GM18520 (cell line): ENCODE results near the gene JTB.

Experiments
- ATAC-seq: cut with Tn5 transposase; IDR thresholded peaks from one replicate; pipeline ENCODE4 v1.9.1; 2021; ENCODE audit not compliant: unreplicated experiment

JTB gene

DNA sequence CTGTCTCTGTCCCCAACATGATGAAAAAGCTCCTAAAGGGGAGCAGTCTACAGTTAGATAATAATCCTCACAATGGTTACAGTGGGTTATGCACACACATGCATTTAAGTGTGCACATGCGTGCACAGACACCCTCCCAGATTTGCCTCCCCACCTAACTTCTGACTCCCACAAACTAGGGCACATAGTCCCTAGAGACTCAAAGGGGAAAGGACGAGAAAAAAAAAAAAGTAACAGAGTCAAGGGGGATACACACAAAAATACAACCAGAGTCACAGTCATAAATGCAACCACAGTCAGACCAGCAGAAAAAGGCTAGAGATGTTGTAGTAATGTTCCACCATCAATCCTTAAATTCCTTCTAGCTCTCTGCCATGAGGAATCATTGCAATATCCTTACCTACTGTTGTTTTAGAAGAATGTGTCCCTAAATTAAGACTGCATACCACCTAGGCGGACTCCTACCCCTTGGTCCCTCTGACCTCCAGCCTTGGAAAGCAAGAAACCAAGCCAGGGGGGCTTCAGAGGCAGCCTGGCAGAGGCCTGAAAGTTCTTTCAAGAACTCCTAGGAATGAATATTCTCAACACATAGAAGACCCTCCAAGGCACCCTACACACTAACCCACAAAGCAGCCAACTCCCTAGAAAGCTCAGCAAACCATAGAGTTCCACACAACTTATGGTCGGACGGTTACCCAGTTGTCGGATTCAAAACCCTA lies 20.3 kb downstream of the JTB start:
- no peak for ATAC-seq

DNA sequence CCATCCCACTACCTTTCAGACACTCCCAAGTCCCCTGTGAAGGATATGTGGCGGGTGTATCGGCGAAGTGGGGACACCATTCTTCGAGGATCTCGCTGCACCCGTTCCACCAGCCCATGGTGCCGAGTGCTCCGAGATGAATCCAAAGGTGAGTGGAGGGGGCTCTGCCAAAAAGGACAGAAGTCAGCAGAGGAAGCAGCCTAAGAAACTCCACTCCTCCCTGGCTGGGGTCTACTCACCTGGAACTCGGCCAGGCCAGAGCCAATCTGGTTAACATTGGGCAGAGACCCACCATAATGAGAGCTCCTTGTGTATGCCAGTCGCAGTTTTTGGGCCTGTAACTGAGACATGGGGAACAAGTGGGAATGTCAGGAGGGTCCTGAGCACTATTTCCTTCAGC lies 22.6 kb downstream of the JTB start:
- ATAC-seq, result no peak

DNA sequence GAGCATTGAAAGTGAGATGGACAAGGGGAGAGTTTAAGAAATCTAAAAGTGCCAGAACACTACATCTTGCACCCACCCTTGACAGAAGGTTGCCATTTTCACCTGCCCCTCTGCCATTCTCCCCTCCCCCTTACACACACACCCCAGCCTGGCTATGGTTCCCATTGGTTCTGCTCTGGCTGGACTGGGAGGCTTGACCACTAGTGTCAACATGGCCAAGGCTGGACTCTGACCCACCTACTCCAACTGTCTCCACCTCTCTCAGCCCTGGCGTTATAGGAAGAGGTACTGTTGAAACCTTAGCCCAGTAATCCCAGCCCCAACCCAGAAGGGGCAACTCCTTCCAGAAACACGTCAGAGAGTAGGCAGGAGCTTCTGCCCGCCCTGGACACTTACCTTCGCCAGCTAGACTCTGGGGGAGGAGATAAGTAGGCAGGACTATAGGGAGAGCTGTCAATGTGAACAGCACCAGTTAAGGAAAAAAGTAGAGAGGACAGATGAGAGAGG lies 23.6 kb downstream of the JTB start:
- ATAC-seq, result no peak

DNA sequence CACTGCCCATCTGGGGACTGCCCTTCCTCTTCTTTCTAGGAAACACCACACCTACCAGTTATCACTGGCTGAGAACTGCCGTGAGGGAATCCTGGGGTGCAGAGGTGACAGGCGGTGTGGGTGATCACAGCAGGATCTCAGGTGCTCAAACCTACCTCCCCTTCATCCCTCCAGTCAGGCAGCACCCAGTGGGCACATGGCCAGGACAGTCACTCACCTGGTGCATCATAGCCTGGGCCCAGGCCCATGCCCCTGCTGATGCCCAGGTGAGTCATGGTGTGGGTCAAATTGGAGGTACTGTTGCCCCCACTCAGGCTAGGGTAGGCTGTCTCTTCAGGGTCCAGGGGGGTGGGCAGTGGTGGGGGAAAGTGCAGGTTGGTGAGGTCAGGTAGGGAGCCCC lies 25.7 kb downstream of the JTB start:
- ATAC-seq, result no peak

DNA sequence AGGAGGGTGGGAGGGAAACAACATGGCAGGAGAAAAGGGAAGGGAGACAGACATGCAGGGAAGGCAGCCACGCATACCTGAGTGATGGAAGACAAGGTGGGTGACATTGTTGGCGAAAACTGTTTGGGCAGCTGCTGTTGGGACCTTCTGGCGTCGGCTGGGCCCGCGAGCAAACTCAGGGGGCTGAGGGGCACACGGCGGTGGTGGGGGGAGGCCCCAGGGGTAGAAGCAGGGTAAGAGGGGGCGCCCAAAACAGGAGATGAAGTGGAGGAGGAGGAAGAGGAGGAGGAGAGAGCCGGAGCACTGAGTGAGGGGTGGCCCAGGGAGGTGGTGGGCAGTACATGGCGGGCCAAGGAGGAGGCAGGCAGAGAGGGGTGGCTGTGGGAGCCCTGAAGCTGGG lies 26.3 kb downstream of the JTB start:
- no peak for ATAC-seq

DNA sequence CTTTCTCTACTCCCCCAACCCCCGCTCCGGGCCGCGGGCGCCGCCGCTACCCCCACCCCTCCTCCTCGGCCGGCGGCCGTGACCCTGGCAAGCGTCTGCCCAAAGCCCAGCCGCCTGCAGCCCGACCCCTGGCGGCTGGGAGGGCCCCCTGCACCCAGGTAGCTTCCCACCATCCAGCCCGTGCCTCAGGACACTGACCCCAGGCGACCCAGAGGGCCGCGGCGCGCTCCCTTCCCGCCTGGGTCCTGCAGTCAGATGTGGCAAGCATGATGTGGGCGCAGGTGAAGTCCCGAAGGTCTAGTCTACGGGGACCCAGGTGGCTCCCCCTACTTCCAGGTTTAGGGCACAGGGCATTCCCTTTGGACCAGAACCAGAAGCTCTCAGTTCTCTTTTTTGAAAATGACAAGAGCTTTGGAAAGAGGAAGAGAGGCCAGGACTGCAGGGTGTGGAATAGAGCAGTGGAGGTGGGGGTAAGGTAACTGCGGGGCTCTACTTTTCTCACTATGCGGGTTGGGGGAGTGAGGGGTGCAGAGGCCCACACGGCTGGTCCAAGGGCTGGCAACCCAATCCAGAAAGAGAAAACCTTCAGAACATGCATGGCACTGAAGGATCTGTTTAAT lies 30.7 kb downstream of the JTB start, which contains the start of gene DENND4B:
Gene DENND4B (minus strand): TSS at position 97 of the 620 bp plus-strand sequence. CDS start 2,344 bp downstream, outside the sequence.
- peak; percentile 55 for ATAC-seq

DNA sequence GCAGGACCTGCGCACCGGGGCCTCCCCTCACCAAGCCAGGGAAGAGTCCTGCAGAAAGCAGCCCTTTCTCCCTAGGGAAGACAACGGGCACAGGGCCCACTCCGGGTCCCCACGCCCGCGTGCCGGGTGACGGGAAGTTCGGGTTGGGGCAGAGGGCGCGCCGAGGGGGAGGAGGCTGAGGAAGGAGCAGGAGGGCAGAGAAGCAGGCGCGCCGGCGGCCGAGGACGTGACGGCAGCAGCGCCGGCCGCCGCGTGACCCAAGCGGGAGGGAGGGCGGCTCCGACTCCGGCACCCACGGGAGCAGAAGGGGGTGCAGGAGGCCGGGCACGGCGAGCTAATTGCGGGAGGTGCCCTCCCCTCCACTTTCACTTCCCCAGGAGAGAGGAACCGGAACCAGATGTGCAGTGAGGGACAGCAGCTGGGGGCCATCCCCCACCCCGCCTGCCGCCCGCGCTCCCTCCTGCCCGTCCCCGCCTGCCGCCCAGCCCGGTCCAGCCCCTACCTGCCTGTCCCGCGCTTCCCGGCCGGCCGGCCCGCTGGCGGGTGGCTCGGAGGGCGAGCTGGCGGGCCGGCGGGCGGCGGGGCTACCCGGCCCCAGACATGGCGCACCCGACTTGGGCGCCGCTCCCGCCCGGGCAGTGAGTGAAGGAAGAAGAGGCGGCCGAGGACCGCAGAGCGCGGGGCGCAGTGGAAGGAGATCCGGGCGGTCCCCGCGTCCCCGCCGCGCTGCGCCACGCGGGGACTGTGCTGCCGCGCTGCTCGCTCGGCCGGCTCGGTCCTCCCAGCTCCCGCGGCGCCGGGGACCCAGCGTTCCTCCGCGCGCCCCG lies 31.5 kb downstream of the JTB start:
- peak; percentile 76 for ATAC-seq

DNA sequence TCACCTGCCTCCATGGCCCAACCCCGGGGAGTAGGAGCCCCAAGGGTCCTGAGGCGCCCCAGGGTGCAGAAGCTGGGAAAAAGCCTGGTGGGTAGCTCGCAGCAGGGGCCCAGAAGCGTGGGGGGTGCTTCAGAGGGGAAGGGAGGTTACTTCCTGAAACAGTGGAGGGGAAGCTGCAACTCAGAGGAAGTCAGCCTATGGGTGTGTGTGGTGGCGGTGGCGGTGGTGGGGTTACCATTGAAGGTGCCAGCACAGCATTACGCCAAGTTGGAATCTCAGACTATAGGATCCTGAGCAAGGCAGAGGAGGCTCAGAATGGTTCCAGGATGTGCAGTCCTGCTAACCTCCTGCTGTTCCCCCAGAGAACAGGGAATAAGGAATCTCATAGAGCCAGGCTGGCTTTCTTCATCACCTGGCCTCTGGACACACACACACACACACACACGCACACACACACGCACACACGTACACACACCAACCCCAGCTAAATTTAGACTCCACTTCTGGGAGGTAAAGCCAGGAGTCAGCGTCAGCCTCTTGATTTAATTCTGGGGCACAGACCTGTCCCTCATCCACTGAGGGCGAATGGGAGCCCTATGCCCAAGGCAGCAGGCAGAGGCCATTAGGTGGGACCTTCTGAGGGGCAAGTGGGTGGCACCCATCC lies 32.2 kb downstream of the JTB start:
- no peak for ATAC-seq

DNA sequence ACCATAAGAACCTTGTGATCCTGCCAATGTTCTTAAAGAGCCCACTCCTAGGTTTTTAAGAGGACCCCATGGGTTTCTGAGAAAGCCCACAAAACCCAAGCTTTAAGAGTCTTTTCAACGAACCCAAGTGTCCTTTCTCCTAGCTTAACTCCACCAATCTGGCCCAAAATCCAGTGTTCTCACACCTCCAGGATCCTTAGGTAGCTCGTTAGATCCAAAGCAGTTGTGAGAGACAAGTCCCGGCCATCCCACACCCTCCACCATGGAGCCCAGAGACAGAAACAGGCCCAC lies 32.7 kb downstream of the JTB start:
- no peak for ATAC-seq

DNA sequence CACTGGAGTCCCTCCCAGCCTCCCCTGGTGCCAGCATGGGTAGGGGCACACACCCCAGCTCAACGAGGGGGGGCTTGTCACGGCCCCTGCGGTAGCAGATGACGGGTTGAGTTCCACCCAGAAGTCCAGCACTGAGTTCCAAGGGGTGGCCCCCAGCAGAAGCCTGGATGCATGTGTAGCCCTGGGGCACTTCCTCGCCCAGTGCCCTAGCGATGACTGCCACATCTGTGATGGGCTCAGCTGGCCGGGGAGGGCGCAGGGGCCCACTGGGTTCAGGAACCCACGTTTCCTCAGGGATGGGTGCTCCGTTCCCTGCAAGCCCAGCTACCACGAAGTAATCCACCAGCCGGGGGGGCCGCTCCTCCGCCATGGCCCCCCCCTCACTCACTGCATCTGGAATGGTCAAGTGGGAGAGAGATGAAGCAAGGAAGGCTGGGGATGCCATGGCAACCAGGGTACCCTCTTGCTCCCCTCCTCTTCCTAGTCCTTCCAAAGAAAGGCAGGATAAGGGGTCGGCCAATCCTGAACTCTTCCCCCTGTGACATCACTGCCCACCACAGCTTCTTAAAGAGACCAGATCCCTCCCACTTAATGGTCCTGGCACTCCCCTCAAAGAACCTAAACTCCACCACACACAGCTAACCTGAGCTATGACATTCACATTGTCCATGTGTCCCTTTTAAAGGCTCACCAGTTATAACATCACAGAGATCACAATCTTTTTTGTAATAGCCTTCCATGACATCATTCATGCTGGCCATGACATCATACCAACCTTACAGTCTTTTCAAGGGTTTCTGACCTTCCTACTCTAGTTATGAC lies 33.3 kb downstream of the JTB start:
- no peak for ATAC-seq

DNA sequence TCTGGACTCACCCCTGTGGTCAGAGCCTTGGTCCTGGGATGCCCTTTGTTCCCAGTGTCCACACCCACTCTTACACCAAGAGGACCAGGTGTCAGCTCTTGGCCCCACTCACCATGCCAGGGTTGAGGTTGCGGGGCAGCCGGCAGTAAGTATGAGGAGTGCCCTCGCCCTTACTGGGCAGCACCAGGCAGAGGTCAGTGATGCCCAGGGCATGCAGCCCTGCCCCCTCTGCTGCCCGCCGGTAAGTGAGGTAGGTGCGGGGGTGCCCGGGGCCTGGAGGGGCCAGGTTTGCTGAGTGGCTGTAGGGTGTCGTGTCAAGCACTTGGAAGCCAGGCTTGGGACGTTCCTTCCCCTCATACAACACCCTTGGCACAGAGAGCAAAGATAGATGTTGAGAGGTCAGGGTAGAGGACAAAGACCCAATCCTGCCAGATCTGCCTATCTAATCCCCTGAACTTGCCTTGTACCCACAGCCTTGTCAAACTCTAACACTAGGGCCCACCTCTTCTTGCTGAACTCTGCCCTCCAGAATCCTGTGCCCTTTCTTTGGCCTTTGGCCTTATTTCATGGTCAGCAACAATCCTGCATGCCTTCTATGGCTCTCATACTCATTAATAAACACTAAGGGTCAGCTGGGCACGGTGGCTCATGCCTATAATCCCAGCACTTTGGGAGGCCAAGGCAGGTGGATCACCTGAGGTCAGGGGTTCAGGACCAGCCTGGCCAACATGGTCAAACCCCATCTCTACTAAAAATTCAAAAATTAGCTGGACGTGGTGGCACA lies 34.5 kb downstream of the JTB start:
- no peak for ATAC-seq

DNA sequence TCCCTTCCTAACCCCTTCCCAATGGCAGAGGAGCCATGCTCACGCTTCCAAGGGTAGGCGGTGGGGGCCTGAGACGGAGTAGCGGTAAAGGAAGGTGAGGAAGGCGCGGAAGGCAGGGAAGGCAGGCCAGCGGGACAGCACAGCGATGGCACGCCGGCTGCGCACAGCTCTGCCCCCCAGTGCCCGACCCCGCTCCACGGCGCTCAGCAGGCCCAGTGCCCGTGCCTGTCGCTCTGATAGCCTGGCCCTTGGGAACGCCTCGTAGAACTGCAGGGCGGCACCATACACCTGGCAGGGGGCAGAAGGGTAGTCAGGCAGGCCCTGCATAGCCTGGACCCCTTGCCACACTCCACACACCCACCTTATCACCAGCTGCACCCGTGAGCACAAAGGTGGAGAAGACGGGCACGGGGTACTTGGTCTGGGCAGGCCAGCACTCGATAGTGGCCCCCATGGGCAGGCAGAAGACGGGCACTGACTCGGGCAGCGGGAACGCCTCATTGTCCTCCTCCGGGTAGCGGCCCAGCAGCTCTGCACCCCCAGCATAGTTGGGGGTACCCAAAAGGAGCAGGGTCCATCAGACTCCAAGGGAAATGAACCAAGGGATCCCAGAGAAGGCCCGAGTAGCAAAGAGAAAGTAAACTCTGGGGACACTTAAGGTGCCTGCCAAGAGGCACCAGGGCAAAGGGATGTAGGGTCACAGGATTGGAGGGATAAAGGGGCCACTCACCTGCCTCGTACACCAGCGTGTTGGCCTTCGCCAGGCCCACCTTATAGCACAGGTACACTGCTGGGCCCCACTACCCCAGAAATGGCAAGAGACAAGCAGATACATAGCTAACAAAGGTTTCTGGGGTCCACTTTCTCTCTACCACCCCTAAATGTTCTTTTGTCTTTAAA lies 35.4 kb downstream of the JTB start:
- ATAC-seq, result no peak

DNA sequence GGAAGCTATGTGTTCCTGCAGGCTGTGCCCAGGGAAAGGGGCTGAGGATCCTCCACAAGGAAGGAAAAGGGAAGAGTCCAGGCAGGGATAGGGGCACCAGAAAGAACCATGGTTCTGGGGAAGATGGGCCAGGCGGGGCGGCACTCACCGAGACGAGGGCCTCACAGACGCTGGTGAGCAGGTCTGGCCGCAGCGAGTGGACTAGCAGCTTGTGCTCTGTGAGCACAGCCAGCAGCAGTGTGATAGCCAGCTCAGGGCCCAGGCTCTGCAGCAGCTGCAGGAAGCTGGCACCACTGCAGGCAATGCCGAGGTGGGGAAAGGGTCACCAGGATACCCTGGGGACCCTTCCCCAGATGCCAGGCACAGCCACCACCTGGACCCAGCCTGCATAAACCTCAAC lies 36.7 kb downstream of the JTB start:
- ATAC-seq, result no peak

DNA sequence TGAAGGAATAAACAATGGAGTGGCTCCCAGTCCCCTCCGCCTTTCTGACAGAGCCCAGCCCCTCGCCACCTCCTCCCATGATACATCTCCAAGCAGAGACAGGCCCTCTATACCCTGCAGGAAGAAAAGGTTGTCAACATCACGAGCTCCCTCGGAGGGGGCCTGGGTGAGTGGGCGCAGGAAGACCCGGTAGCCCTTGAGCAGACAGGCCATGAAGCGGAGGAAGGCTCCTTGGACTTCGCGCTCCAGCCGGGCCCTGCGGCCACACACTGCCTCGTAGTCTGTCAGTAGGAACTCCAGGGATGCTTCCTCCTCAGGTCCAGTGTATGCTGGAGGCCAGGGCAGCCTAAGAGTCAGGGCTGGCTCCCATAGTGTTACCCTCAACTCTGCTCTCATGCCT lies 38.0 kb downstream of the JTB start:
- no peak for ATAC-seq

DNA sequence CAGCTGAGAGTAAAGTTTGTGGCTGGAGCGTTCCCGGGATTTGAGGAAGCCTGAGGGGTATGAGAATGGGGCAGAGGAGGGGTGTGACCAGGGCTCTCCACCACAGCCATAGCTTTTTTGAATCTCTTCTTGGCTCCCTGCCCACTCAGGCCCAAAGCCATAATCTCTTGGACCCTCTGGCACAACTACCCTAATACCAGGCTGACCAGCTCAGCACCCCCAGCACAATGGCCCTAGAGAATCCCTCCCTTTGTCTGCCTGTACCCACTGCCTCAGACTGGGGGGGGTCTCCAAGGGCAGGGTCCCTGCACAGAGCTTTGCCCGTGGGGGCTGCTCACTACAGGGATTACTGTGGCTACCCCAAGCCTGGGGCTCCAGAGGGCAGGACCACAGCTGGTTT lies 38.5 kb downstream of the JTB start:
- no peak for ATAC-seq

DNA sequence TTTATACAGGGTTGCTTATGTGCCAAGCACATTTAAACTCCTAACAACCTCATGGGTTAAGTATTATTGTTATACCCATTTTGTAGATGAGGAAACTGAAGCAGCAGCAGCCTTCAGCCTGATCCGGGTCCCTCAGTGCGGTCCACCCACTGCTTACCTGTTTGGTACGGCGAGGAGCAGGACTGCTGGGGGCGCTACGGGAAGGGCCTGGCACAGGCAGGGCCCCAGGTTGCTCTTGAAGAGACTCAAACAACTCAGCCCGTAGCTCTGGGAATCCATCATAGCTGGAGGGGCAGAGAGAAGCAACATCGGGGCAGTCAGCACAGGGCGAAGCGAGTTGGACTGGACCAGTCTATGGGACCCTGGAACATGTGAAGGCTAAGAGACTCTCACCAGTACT lies 40.1 kb downstream of the JTB start:
- no peak for ATAC-seq

DNA sequence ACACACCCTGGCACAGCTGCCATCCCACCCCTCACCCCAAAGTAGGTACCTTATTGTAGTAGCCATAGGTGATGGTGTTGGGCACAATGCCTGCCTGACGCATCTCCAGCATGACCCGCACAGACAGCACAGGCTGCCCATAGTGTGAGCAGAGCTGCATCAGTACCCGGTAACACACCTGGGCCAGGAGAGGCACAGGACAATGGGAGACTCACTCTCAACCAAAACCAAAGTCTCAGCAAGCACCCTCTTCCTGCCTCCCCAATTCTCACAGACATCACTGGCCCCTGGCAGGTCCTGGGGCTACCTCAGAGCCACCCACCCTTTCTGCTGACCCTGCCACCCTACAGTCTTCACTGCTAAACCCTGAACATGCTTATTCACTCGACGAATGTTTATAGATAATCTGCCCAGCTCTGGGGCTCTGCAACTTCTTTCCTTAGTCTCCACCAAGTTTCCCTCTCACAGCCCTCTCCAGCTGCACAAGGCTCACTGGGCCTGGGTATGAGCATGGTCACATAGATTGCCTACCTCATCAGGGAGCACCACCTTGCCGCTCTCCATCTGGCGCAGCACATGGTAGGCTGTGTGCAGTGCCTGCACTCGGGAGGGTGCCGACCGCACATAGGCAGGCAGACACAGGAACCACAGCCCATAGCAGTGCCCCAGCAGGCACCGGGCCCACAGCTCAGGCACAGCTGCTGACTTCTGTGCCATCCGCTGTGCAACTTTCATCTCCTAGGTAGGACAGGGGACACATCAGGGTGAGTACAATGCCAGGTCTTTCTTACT lies 41.3 kb downstream of the JTB start:
- no peak for ATAC-seq

DNA sequence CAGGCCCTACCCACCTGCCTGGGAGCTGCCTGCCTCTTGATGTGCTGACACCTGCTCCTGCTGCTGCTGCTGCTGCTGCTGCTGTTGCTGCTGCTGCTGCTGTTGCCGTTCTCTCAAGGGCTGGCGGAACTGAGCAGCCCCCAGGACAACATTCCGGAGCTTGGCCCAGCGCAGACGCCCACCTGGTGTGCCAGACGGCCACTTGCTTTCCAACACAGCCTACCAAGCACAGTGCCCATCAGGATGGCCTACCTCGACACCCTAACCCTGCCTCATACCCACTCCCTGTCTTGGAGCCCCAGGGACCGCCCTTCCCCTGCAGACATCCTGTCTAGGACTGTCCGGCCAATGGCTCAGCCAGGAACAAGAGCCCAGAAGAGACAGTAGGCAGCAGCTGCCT lies 42.7 kb downstream of the JTB start:
- no peak for ATAC-seq
